GF-D8 (cell line): ENCODE data around the gene MAP3K19.

Experiments used
- DNase-seq: peaks from one replicate; lab custom pipeline; 2025; lab: John Stamatoyannopoulos, UW

MAP3K19 gene

GRCh38 chr2:134927195-134927594 lies 120.1 kb downstream of the MAP3K19 start:
- no peak for DNase-seq

DNA sequence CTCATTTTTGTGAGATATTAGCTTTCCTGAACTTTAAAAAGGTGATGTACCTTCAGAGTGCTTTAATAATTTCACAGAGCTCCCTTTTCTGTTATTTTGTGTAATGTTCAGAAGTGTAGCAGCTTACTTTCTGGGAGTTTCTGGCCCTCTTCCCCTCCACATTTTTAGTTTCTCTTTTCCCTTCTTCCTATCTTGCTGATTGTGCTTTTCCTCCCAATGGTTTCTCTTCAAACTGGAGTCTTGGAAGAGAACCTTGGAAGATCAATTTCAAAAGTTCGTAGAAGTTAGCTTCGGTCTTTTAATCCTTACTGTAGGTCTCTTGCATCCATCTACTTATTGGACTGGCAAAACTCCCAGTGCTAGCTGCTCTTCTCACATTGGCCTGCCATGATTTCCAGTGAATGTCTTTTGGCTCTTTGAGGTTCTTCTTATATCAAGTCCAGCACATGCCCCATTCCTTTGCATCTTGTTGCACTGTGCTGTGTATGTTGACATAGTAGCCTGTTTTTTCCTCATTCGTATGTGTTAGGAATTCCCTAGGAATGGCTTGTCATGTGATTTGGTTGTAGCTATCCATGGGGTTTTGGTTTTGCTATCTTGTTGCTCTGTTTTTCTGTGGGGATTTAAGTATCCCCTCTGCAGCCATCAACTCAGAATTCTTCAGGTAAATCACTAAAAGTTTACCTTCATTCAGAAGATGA lies 120.9 kb downstream of the MAP3K19 start:
- DNase-seq = no peak

GRCh38 chr2:134924912-134925311 lies 122.3 kb downstream of the MAP3K19 start:
- DNase-seq = no peak

GRCh38 chr2:134919341-134920210 lies 127.7 kb downstream of the MAP3K19 start:
- no peak for DNase-seq

DNA sequence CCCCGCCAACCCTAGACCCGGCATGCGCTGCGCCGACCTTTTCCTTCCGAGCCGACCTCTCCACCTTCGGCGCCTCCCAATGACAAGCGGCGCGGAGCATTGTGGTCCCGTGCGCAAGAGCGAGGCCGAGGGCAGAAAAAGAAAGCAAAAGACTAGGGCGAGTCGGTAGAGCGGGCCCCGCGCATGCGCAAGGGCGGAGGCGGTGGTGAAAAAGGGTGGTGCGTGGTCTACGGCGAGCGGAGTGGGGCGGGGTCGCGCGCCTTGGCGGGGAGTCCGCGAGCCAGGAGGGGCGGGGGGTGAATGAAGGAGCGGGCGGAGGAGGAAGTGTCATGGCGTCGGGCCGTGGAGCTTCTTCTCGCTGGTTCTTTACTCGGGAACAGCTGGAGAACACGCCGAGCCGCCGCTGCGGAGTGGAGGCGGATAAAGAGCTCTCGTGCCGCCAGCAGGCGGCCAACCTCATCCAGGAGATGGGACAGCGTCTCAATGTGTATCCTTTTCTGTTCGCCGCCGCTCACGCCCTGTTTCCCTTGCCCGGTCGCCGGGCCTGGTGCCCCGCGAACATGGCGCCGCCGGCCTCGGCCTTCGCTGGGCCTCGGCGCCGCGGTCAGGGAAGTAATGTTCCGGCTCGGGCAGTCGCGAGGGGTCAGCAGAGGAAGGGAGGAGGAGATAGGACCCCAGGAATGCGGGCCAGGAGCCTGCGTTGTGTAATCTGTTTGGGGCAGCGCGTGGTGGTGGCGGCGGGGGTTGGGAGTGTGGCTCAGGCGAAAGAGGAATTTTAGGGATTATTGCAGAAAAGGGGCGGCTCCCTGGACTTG lies 128.5 kb downstream of the MAP3K19 start, which contains the start of gene CCNT2:
CCNT2 (plus strand) TSS at position 297 of the 815 bp plus-strand sequence; CDS start at position 330, 33 bp downstream.
- peak; percentile 94 for DNase-seq

GRCh38 chr2:134917888-134918525 lies 129.2 kb downstream of the MAP3K19 start:
- no peak for DNase-seq

- no peak for DNase-seq
Observed at GRCh38 chr2:134917360-134917865, 129.8 kb downstream of the MAP3K19 start.
